Measurements from ENCODE around the gene PLCL2.

PLCL2 gene

GRCh38 chr3:16905704-16906103, 20.9 kb downstream of the PLCL2 start:
- Histone ChIP-seq H2AFZ (ENCODE audit: low read length) (no peak overlapping the region), H3F3A (ENCODE audit: insufficient read depth, low read length) (peaks cover 7% of the 10 kb centered on the region), H3K9ac (ENCODE audit: low read length) (no peak overlapping the region), H3K4me2 (ENCODE audit: low read depth, low read length) (no peak overlapping the region), H3K27ac (ENCODE audit: low read length) (no peak overlapping the region), H4K20me1 (ENCODE audit: insufficient read depth, low read length) (no peaks in the 10 kb centered on the region), H3K27me3 (replicated peaks; ENCODE audit: insufficient read depth, low read length) (no peaks in the 10 kb centered on the region), H3K9me2 (replicated peaks; ENCODE audit: insufficient read depth, low read length) (no peaks in the 10 kb centered on the region), H3K36me3 (replicated peaks; ENCODE audit: insufficient read depth, low read length) (no peaks in the 10 kb centered on the region), H3K9me3 (replicated peaks; ENCODE audit: insufficient read depth, low read length) (no peaks in the 10 kb centered on the region), H3K4me1 (ENCODE audit: low read length) (peaks cover 21% of the 10 kb centered on the region), H3K4me3 (ENCODE audit: low read length) (no peak overlapping the region), H3K79me2 (ENCODE audit: low read length) (peaks cover 93% of the 10 kb centered on the region)
- DNase-seq = no peak
- TF ChIP-seq EZH2phosphoT487 (IDR thresholded peaks at IDR 0.05; ENCODE audit: low read length) (no peak), EZH2 (optimal IDR thresholded peaks at IDR 0.05; ENCODE audit: low read depth, low read length) (no peak), CTCF (IDR thresholded peaks at IDR 0.05; ENCODE audit: low read length) (no peak)

- no peaks in the 10 kb centered on the region for H3K27me3 ChIP-seq (replicated peaks; ENCODE audit: insufficient read depth, low read length)
- peaks cover 11% of the 10 kb centered on the region for H3F3A ChIP-seq (ENCODE audit: insufficient read depth, low read length)
- H3K36me3 ChIP-seq (replicated peaks; ENCODE audit: insufficient read depth, low read length) = no peaks in the 10 kb centered on the region
- H3K9me3 ChIP-seq (replicated peaks; ENCODE audit: insufficient read depth, low read length) = no peaks in the 10 kb centered on the region
- peak overlapping the region; percentile 30; the same call in 1 of the 2 replicates for H3K27ac ChIP-seq (ENCODE audit: low read length)
- H3K4me3 ChIP-seq (ENCODE audit: low read length) = peak overlapping the region; percentile 25
- TF ChIP-seq EZH2phosphoT487 (IDR thresholded peaks at IDR 0.05; ENCODE audit: low read length) = no peak
- no peak for TF ChIP-seq EZH2 (optimal IDR thresholded peaks at IDR 0.05; ENCODE audit: low read depth, low read length)
- TF ChIP-seq CTCF (IDR thresholded peaks at IDR 0.05; ENCODE audit: low read length) = no peak
- H3K4me1 ChIP-seq (ENCODE audit: low read length) = peaks cover 26% of the 10 kb centered on the region
- no peaks in the 10 kb centered on the region for H4K20me1 ChIP-seq (ENCODE audit: insufficient read depth, low read length)
- no peak overlapping the region for H2AFZ ChIP-seq (ENCODE audit: low read length)
- peak overlapping the region; percentile 68 for H3K4me2 ChIP-seq (ENCODE audit: low read depth, low read length)
- H3K79me2 ChIP-seq (ENCODE audit: low read length) = peaks cover 90% of the 10 kb centered on the region
- DNase-seq = peak; percentile 12
- H3K9ac ChIP-seq (ENCODE audit: low read length) = no peak overlapping the region; the same call in 1 of the 2 replicates
- H3K9me2 ChIP-seq (replicated peaks; ENCODE audit: insufficient read depth, low read length) = no peaks in the 10 kb centered on the region
Observed at GRCh38 chr3:16906682-16907081, 21.9 kb downstream of the PLCL2 start.

GRCh38 chr3:16907243-16907642, 22.5 kb downstream of the PLCL2 start:
- peaks cover 17% of the 10 kb centered on the region for H3F3A ChIP-seq (ENCODE audit: insufficient read depth, low read length)
- peaks cover 31% of the 10 kb centered on the region for H3K4me1 ChIP-seq (ENCODE audit: low read length)
- no peak overlapping the region; the same call in 1 of the 2 replicates for H3K9ac ChIP-seq (ENCODE audit: low read length)
- H3K27me3 ChIP-seq (replicated peaks; ENCODE audit: insufficient read depth, low read length) = no peaks in the 10 kb centered on the region
- no peaks in the 10 kb centered on the region for H3K9me2 ChIP-seq (replicated peaks; ENCODE audit: insufficient read depth, low read length)
- peak; percentile 14 for DNase-seq
- peak overlapping the region; percentile 68 for H3K4me2 ChIP-seq (ENCODE audit: low read depth, low read length)
- peak overlapping the region; percentile 30; the same call in 1 of the 2 replicates for H3K27ac ChIP-seq (ENCODE audit: low read length)
- TF ChIP-seq CTCF (IDR thresholded peaks at IDR 0.05; ENCODE audit: low read length) (no peak), EZH2 (optimal IDR thresholded peaks at IDR 0.05; ENCODE audit: low read depth, low read length) (no peak), EZH2phosphoT487 (IDR thresholded peaks at IDR 0.05; ENCODE audit: low read length) (no peak)
- H3K36me3 ChIP-seq (replicated peaks; ENCODE audit: insufficient read depth, low read length) = no peaks in the 10 kb centered on the region
- peaks cover 85% of the 10 kb centered on the region for H3K79me2 ChIP-seq (ENCODE audit: low read length)
- peak overlapping the region; percentile 25; the same call in 1 of the 2 replicates for H3K4me3 ChIP-seq (ENCODE audit: low read length)
- H3K9me3 ChIP-seq (replicated peaks; ENCODE audit: insufficient read depth, low read length) = no peaks in the 10 kb centered on the region
- no peaks in the 10 kb centered on the region for H4K20me1 ChIP-seq (ENCODE audit: insufficient read depth, low read length)
- no peak overlapping the region for H2AFZ ChIP-seq (ENCODE audit: low read length)
